ENCODE measurements around the gene PRPF19.

Gene PRPF19

GRCh38 chr11:60906132-60906972, at the start of gene PRPF19:
TSS of gene PRPF19 (minus strand) at chr11:60906585. CDS start at chr11:60906382, 203 bp downstream.
- in situ Hi-C loops (cut with MboI; ENCODE audit: low sequenced_read_pairs): no loop called here

DNA sequence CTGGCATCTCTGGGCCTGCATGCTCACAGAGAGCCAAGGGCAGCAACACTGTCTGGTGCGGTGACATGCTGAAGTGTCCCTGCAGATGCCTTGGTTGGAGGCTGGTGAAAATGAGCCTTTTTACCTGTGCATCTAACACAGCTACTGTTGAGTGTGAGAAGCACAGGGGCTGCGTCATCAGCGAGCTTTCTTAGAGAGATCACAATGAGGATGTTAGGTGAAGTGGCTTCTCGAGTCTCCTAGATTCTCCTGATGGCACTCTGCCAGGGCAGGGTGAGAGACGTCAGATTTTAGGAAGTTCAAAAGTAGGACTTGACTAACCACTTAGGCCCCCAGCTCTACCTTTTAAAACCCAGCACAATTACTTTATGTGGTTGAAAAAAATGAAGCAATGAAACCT, 49.2 kb upstream of the PRPF19 start:
- in situ Hi-C loops (cut with MboI; ENCODE audit: low sequenced_read_pairs): no loop called here

DNA sequence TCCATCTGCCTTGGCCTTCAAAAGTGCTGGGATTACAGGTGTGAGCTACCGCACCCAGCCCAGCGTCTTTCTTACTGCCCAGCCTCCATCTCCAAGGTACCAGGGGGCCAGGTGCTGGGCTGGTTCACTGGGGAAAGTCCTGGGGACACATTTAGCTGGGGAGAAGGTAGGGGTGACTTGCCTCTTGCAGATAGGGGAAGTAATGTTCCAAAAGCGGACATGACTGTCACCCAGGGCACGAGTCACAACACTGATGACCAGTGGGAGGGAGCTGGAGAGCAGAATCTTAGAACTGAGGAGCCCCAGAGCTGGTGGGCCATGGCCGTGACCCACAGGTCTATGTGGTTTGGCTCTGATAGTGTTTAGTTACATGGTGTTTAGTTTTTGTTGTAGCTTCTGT, 48.0 kb upstream of the PRPF19 start:
- in situ Hi-C loops (cut with MboI; ENCODE audit: low sequenced_read_pairs): no loop called here

- in situ Hi-C loops (cut with MboI; ENCODE audit: low sequenced_read_pairs): no loop called here
These were observed 47.4 kb upstream of the PRPF19 start for GRCh38 chr11:60953781-60954180.

- in situ Hi-C loops (cut with MboI; ENCODE audit: low sequenced_read_pairs): no loop called here
These were observed 46.4 kb upstream of the PRPF19 start for GRCh38 chr11:60952742-60953170.

DNA sequence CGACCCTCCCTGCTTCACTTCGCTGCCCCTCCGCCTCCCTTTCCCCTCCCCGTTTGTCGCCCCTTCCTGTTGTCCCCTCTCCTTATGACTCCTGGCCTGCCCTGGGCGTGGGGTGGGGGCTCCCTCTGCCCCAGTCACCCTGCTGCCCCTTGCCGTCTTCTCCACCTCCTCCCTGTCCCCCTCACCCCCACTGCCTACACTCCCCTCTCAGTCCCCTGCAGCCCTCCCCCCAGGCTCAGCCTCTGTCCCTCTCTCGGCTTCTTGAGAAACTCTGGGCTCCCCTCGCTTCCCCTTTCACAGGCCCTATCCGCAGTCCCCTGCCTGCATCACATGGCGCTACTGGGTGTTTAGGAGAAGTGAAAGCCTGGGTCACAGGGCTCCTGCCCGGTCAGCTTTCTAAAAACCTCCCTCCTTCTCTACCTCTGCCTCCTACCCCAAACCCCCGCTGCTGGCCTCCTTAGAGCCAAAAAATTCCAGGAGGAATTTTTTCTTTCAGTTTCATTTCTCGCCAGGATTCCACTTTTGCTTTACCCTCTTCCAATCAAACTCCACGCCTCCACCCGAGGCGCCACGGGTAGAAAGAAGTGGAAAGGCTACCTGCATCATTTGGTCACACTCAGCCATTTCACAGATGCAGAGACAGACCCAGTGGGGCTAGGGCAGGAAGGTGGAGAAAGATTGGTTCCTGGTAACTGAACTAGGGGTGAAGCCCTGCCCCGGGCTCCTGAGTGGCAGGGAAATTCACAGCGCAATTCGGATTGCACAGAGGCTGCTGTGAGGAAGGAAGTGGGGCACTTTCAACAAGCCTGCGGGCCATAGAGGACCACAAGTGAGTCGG, 45.7 kb upstream of the PRPF19 start, which contains the start of gene SLC15A3:
TSS of gene SLC15A3 (minus strand) at position 273 of the 838 bp plus-strand sequence. CDS start 625 bp downstream, outside the sequence.
- in situ Hi-C loops (cut with MboI; ENCODE audit: low sequenced_read_pairs): no loop called here

- in situ Hi-C loops (cut with MboI; ENCODE audit: low sequenced_read_pairs): no loop called here
These were observed 45.2 kb upstream of the PRPF19 start for GRCh38 chr11:60951606-60951903.

DNA sequence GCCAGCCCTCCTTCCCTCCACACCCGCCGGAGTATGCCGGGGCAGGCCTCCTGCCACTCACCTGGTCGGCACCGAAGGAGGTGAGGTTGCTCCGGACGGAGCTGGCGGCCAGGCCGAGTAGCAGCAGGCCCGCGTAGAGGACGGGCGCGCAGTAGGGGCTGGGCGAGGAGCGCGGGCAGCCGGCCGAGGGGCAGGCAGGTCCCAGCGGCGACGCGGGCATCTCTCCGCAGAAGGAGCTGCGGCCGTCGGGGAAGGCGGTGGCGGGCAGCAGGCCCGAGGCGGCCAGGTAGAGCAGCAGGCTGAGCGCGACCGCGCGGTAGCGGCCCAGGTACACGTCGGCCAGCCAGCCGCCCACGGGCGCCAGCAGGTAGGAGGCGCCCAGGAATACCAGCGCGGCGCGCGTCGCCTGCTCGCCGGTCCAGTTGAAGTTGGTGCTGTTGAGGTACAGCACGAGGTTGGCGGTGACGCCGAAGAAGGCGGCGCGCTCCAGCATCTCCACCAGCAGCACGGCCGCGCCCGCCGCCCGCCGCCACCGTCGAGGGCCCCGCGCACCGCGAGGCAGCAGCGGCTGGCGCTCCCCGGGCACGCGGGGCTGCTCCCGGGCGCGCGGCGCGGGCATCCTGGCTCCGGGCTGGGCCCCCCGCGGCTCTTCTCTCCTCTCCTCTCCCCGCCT, 44.7 kb upstream of the PRPF19 start:
- in situ Hi-C loops (cut with MboI; ENCODE audit: low sequenced_read_pairs): no loop called here

DNA sequence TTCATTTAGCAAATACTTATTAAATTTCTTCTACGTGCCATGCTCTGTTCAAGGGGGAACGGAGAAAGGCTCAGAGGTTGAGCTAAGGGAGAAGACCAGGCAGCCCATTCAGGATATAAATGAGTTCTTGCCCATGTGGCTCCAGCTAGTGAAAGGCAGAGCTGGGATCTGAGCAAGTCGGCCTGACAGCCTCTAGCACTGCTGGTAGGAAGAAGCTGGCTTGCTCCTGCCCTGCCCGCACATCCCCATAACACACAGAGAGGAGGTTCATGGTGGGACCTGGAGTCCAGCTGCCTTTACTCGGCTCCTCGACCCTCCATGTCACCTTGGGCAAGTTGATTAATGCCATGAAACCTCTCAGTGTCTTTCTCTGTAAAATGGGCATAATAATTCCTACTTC, 43.6 kb upstream of the PRPF19 start:
- in situ Hi-C loops (cut with MboI; ENCODE audit: low sequenced_read_pairs): no loop called here

GRCh38 chr11:60948250-60948649, 41.9 kb upstream of the PRPF19 start:
- in situ Hi-C loops (cut with MboI; ENCODE audit: low sequenced_read_pairs): no loop called here

DNA sequence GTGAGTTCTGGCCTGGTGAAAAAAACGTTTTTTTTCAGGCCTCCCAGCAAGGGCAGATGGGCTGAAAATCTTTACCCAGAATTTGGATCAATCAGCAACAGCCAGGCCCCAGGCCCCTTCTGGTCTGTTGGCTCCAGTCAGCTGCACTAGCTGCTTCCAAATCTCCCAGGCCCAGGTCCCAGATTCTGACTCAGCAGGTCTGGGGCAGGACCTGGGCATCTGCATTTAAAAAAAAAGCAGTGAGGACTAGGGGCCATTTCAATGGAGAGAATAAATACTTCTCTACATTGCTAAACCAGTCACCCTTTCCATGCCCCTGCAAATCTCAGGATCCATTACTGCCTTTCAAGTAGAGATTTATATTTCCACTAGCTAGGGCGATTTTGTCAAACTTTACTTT, 41.3 kb upstream of the PRPF19 start:
- in situ Hi-C loops (cut with MboI; ENCODE audit: low sequenced_read_pairs): no loop called here

DNA sequence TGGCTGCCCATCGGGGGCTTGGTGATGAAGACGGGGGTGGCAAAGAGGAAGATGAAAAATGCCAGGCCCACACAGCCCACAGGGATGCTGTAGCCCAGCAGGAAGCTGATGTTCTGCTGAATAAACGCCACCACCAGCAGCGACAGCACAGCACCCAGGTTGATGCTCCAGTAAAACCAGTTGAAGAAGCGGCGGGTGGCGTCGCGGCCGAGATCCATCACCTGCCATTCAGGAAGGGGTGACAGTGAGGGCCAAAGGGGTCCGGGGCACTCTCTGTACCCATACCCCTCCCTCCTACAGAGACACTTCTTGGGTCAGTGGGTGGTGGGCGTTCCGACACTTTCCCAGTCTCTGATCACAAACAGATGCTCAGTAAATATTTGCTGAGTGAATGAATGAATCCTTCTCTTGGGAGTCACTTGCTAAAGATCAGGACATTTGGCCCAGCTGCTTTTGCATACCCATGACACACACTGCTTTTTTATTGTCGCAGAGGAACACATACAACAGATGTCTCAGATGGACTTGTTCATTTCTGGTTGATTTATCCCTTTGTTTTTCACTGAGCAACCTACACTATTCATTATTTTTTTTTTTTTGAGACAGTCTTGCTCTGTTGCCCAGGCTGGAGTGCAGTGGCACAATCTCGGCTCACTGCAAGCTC, 40.3 kb upstream of the PRPF19 start:
- in situ Hi-C loops (cut with MboI; ENCODE audit: low sequenced_read_pairs): no loop called here

- in situ Hi-C loops (cut with MboI; ENCODE audit: low sequenced_read_pairs): no loop called here
These were observed 38.9 kb upstream of the PRPF19 start for GRCh38 chr11:60945295-60945667.

GRCh38 chr11:60944490-60945294, 38.3 kb upstream of the PRPF19 start:
- in situ Hi-C loops (cut with MboI; ENCODE audit: low sequenced_read_pairs): no loop called here

GRCh38 chr11:60942970-60943565, 36.7 kb upstream of the PRPF19 start:
- in situ Hi-C loops (cut with MboI; ENCODE audit: low sequenced_read_pairs): no loop called here

DNA sequence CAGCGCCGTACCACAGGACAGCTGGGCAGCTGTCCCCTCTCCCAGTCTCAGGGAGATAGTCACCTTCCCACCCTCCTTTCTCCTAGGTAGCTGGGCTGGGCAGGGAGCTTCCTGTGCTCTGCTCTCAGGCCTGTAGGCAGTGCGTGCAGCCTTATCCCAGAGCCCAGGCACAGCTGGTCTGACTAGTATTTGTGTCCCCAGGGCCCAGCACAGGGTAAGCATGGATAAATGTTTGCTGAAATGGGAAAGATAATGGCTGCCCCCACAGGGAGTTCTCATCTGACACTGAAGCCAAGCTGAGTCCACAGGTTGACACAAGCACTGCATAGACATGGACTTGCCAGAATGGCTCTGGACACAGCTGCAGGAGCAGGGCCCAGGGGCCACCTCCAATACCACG, 35.8 kb upstream of the PRPF19 start:
- in situ Hi-C loops (cut with MboI; ENCODE audit: low sequenced_read_pairs): no loop called here

- in situ Hi-C loops (cut with MboI; ENCODE audit: low sequenced_read_pairs): no loop called here
These were observed 35.2 kb upstream of the PRPF19 start for GRCh38 chr11:60941371-60942119.

DNA sequence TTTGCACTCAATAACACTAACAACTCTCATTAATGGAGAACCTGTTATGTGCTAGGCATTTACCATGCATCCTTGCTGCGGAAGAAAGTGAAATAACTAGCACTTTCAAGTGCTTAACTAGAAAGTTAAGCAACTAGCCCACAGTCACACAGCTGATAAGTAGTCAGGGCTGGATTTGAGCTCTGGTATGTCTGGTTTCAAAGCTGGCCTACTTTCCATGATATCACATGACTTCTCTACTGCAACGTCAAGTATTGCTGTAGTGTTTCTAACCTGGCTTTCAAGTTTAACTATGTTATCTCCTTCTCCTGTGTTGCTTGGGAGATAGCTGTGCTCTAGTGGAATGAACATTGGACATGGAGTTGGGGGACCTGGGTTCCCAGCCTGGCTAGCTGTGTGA, 33.5 kb upstream of the PRPF19 start:
- in situ Hi-C loops (cut with MboI; ENCODE audit: low sequenced_read_pairs): no loop called here

- in situ Hi-C loops (cut with MboI; ENCODE audit: low sequenced_read_pairs): no loop called here
These were observed 32.9 kb upstream of the PRPF19 start for GRCh38 chr11:60939301-60939700.

All from HL-60/S4 treated with phorbol 12-myristate 13-acetate at 8.2 ng/mL for 4 days and 3 days (cell line).